M059J (cell line): ENCODE measurements around the gene GPR157. TPM values are rescaled to one million over a fixed set of nuclear protein-coding genes. Genes with fewer than 3 reads are reported as not detected.
A peak's percentile ranks its signal among the peaks of the same experiment; 100 is the strongest.
"Not testable (repeated sequence)": the region's sequence is repeated elsewhere in the genome, so short reads cannot be mapped to it uniquely, and the experiment has no call there.

Source experiments
- DNase-seq: peaks from one replicate; pipeline ENCODE4 v3.0.0-alpha.2; 2012; ENCODE audit warnings: low read depth
- total RNA-seq: library from RNA; depleted of rRNA; stranded (reverse); fragments of >200 nt; shearing (Covaris generic); gene quantifications from 2 replicates; pipeline ENCODE4 v1.2.3, GENCODE V29; 2014

The GPR157 gene
- total RNA-seq, 1 experiment from 2014 or later = 2.9 TPM

- no peak for DNase-seq
These were observed 17.3 kb upstream of the GPR157 start for GRCh38 chr1:9146156-9146555.

- DNase-seq = no peak
These were observed 16.8 kb upstream of the GPR157 start for GRCh38 chr1:9145714-9146113.

GRCh38 chr1:9145021-9145668, 16.2 kb upstream of the GPR157 start:
- peak; percentile 82 for DNase-seq

GRCh38 chr1:9144494-9144893, 15.6 kb upstream of the GPR157 start:
- not testable (repeated sequence) for DNase-seq

GRCh38 chr1:9143250-9143649, 14.3 kb upstream of the GPR157 start:
- peak; percentile 73 for DNase-seq

- DNase-seq = no peak
These were observed 11.0 kb upstream of the GPR157 start for GRCh38 chr1:9139930-9140329.

- DNase-seq = no peak
These were observed 8.0 kb upstream of the GPR157 start for GRCh38 chr1:9136932-9137331.

- DNase-seq = no peak
These were observed 6.4 kb upstream of the GPR157 start for GRCh38 chr1:9135073-9135836.

GRCh38 chr1:9133870-9134585, 5.1 kb upstream of the GPR157 start:
- no peak for DNase-seq

- peak; percentile 68 for DNase-seq
These were observed 552 bp upstream of the GPR157 start for GRCh38 chr1:9129266-9130041.

- no peak for DNase-seq
These were observed 759 bp downstream of the GPR157 start for GRCh38 chr1:9128166-9128519.

GRCh38 chr1:9127395-9128165, 1.3 kb downstream of the GPR157 start:
- DNase-seq = no peak

GRCh38 chr1:9126511-9126910, 2.4 kb downstream of the GPR157 start:
- DNase-seq = no peak

- DNase-seq = not testable (repeated sequence)
These were observed 3.1 kb downstream of the GPR157 start for GRCh38 chr1:9125847-9126246.

- no peak for DNase-seq
These were observed 3.6 kb downstream of the GPR157 start for GRCh38 chr1:9125325-9125724.

GRCh38 chr1:9124389-9124788, 4.5 kb downstream of the GPR157 start:
- not testable (repeated sequence) for DNase-seq

- DNase-seq = not testable (repeated sequence)
These were observed 5.2 kb downstream of the GPR157 start for GRCh38 chr1:9123665-9124064.

- DNase-seq = no peak
These were observed 7.1 kb downstream of the GPR157 start for GRCh38 chr1:9121496-9122409.

GRCh38 chr1:9120312-9120958, 8.5 kb downstream of the GPR157 start:
- no peak for DNase-seq

- no peak for DNase-seq
These were observed 9.2 kb downstream of the GPR157 start for GRCh38 chr1:9119745-9120144.
